IMR-90 (cell line): ENCODE results near the gene CAMKMT. TPM values are rescaled to one million over a fixed set of nuclear protein-coding genes. Genes with fewer than 3 reads are reported as not detected.

Experiments
- ATAC-seq: fragments of 200-7000 bp; cut with Tn5 transposase; 2 replicates; pipeline ENCODE4 v1.9.1; 2020; ENCODE audit warnings: low read depth, mild to moderate bottlenecking, moderate library complexity
- BruUV-seq: library from RNA; stranded (reverse); fragments of 400-500 nt; replicated peaks from 2 replicates; lab custom pipeline; 2021; lab: Mats Ljungman, UMichigan
- CTCF ChIA-PET: fragments of 300-600 bp; formaldehyde crosslinking; extraction: SDS; loops from one replicate; lab custom pipeline; 2021; ENCODE audit warnings: antibody characterized with exemption; lab: Yijun Ruan, JAX
- POLR2A ChIA-PET: fragments of 300-600 bp; sonication (Branson Sonifier 250); formaldehyde crosslinking; loops from one replicate; lab custom pipeline; 2022; ENCODE audit warnings: antibody characterized with exemption; ENCODE audit not compliant: unreplicated experiment; lab: Charles Lee
- DNase-seq: peaks from one replicate; pipeline ENCODE4 v3.0.0; 2013
- H2AFZ ChIP-seq: replicated peaks from 2 replicates; pipeline ENCODE3; 2013; ENCODE audit warnings: low read length, mild to moderate bottlenecking; ENCODE audit not compliant: poor library complexity
- H2AK5ac ChIP-seq: 2 replicates; pipeline ENCODE4 v1.6.1; 2013; ENCODE audit warnings: low read depth, low read length, inconsistent platforms
- H2AK9ac ChIP-seq: replicated peaks from 2 replicates; pipeline ENCODE3; 2013; ENCODE audit warnings: mild to moderate bottlenecking, low read depth, low read length, moderate library complexity; ENCODE audit not compliant: poor library complexity
- H2BK120ac ChIP-seq: 2 replicates; pipeline ENCODE4 v1.6.1; 2013; ENCODE audit warnings: low read depth, low read length, inconsistent platforms
- H2BK15ac ChIP-seq: 3 replicates; pipeline ENCODE4 v1.6.1; 2013; ENCODE audit warnings: low read depth, low read length, inconsistent platforms
- H2BK20ac ChIP-seq: 2 replicates; pipeline ENCODE4 v1.6.1; 2013; ENCODE audit warnings: low read depth, mild to moderate bottlenecking, inconsistent platforms, low read length, moderate library complexity
- H2BK5ac ChIP-seq: 2 replicates; pipeline ENCODE4 v1.6.1; 2013; ENCODE audit warnings: mild to moderate bottlenecking, low read depth, low read length, inconsistent platforms; ENCODE audit not compliant: poor library complexity, severe bottlenecking
- H3K14ac ChIP-seq: replicated peaks from 2 replicates; pipeline ENCODE4 v1.6.1; 2013; ENCODE audit warnings: low read depth, low read length, inconsistent platforms
- H3K18ac ChIP-seq: 2 replicates; pipeline ENCODE4 v1.6.1; 2013; ENCODE audit warnings: low read depth, low read length, control low read depth
- H3K23ac ChIP-seq: 2 replicates; pipeline ENCODE4 v1.6.1; 2013; ENCODE audit warnings: low read depth, low read length, inconsistent platforms
- H3K27ac ChIP-seq: 2 replicates; pipeline ENCODE4 v1.5.1; 2013; ENCODE audit warnings: mild to moderate bottlenecking, control low read depth, low read length; ENCODE audit not compliant: insufficient read depth
- H3K27me3 ChIP-seq: 2 replicates; pipeline ENCODE4 v1.6.1; 2013; ENCODE audit warnings: low read length; ENCODE audit not compliant: control insufficient read depth, insufficient read depth
- H3K36me3 ChIP-seq: 2 replicates; pipeline ENCODE4 v1.6.1; 2013; ENCODE audit warnings: low read length, mixed read lengths; ENCODE audit not compliant: control insufficient read depth, insufficient read depth
- H3K4ac ChIP-seq: 2 replicates; pipeline ENCODE4 v1.6.1; 2013; ENCODE audit warnings: low read depth, low read length, inconsistent platforms
- H3K4me1 ChIP-seq: 2 replicates; pipeline ENCODE4 v1.6.1; 2013; ENCODE audit warnings: low read length, mixed read lengths; ENCODE audit not compliant: control insufficient read depth, insufficient read depth
- H3K4me2 ChIP-seq: 2 replicates; pipeline ENCODE4 v1.6.1; 2013; ENCODE audit warnings: low read depth, mild to moderate bottlenecking, control low read depth, low read length, moderate library complexity
- H3K4me3 ChIP-seq: 2 replicates; pipeline ENCODE4 v1.5.1; 2013; ENCODE audit warnings: low read depth, mild to moderate bottlenecking, control low read depth, low read length, moderate library complexity; ENCODE audit not compliant: insufficient read depth
- H3K56ac ChIP-seq: 2 replicates; pipeline ENCODE4 v1.6.1; 2013; ENCODE audit warnings: low read length, inconsistent platforms; ENCODE audit not compliant: insufficient read depth; ENCODE audit errors: extremely low read depth
- H3K79me1 ChIP-seq, 2 experiments: 2 replicates each; pipeline ENCODE4 v1.6.1; 2013; ENCODE audit warnings: low read length in 2 of 2, inconsistent platforms in 1 of 2, low read depth in 1 of 2
- H3K9ac ChIP-seq: 2 replicates; pipeline ENCODE4 v1.6.1; 2013; ENCODE audit warnings: low read depth, low read length, control low read depth
- H3K9me1 ChIP-seq: 2 replicates; pipeline ENCODE4 v1.6.1; 2013; ENCODE audit warnings: low read length, inconsistent platforms; ENCODE audit not compliant: insufficient read depth
- H3K9me3 ChIP-seq: 2 replicates; pipeline ENCODE4 v1.6.1; 2013; ENCODE audit warnings: low read length; ENCODE audit not compliant: control insufficient read depth, insufficient read depth
- H4K20me1 ChIP-seq: 2 replicates; pipeline ENCODE4 v1.6.1; 2013; ENCODE audit warnings: low read length, inconsistent platforms; ENCODE audit not compliant: insufficient read depth
- H4K5ac ChIP-seq: 2 replicates; pipeline ENCODE4 v1.6.1; 2013; ENCODE audit warnings: mild to moderate bottlenecking, low read depth, low read length, control low read depth
- H4K8ac ChIP-seq, 2 experiments: 2 replicates each; pipeline ENCODE4 v1.6.1; 2013; ENCODE audit warnings: low read depth in 2 of 2, low read length in 2 of 2, control low read depth in 1 of 2, inconsistent platforms in 1 of 2
- H4K91ac ChIP-seq: 2 replicates; pipeline ENCODE4 v1.6.1; 2013; ENCODE audit warnings: low read depth, low read length, inconsistent platforms; ENCODE audit not compliant: insufficient read depth
- BHLHE40 ChIP-seq: fragments of 150-350 bp; IDR thresholded peaks from 2 replicates; pipeline ENCODE4 v1.6.1; 2016; ENCODE audit warnings: mild to moderate bottlenecking, low read depth, low read length
- CHD1 ChIP-seq: IDR thresholded peaks from 2 replicates; pipeline ENCODE4 v1.6.1; 2012; ENCODE audit warnings: low read depth, low read length, improper control_type of control experiment
- CTCF ChIP-seq: conservative IDR thresholded peaks from 2 replicates; pipeline ENCODE4 v1.5.1; 2012; ENCODE audit warnings: mild to moderate bottlenecking, low read depth, low read length, improper control_type of control experiment
- NFE2L2 ChIP-seq: fragments of 150-350 bp; IDR thresholded peaks from 2 replicates; pipeline ENCODE4 v1.6.1; 2016; ENCODE audit warnings: low read depth, mild to moderate bottlenecking, low read length
- RCOR1 ChIP-seq: IDR thresholded peaks from 2 replicates; pipeline ENCODE4 v1.6.1; 2012; ENCODE audit warnings: mild to moderate bottlenecking, low read length, improper control_type of control experiment; ENCODE audit not compliant: insufficient replicate concordance
- dilution Hi-C: fragments of 300-500 bp; cut with HindIII; formaldehyde crosslinking; loops from one replicate; pipeline ENCODE4 v1.14.3; 2018; ENCODE audit warnings: low sequenced_read_pairs; ENCODE audit not compliant: unreplicated experiment
- in situ Hi-C: fragments of 300-500 bp; cut with MboI; formaldehyde crosslinking; loops from 3 replicates; pipeline ENCODE4 v1.14.3; 2019; ENCODE audit warnings: low sequenced_read_pairs, inconsistent platforms, mixed read lengths
- intact Hi-C: fragments of 100-400 bp; cut with micrococcal nuclease; formaldehyde crosslinking; loops from 2 replicates; pipeline ENCODE4 v1.10.0; 2022
- polyA plus RNA-seq, 3 experiments: library from polyadenylated mRNA; depleted of rRNA; stranded (reverse); fragments of >200 nt; gene quantifications; 2 replicates each; pipeline ENCODE4 v1.2.3, GENCODE V29; 2012; ENCODE audit warnings: low replicate concordance in 1 of 3
- total RNA-seq: library from RNA; depleted of rRNA; stranded (reverse); fragments of >200 nt; gene quantifications from 2 replicates; pipeline ENCODE4 v1.2.3, GENCODE V29; 2012

Gene CAMKMT
- total and polyA plus RNA-seq, 2 of the 4 experiments (the other 2 are of a cell fraction), result 4.4 to 6.8 TPM

- no peak overlapping the region for H3K18ac ChIP-seq
- ChIA-PET POLR2A (no interaction called here), CTCF (interaction anchor here (0.6 kb wide), 1 partner anchor 13 kb away, joined by 3 read pairs; no protein-coding TSS in a partner anchor)
- no peaks in the 10 kb centered on the region for H4K20me1 ChIP-seq
- H2AK9ac ChIP-seq, result no peak overlapping the region
- no peaks in the 10 kb centered on the region for H3K36me3 ChIP-seq
- no TSS peak for BruUV-seq
- H3K56ac ChIP-seq, result no peak overlapping the region
- no peak overlapping the region for H3K4ac ChIP-seq
- no peak overlapping the region for H2AK5ac ChIP-seq
- H3K27ac ChIP-seq, result no peak overlapping the region
- no peak overlapping the region for H2BK20ac ChIP-seq
- no peaks in the 10 kb centered on the region for H3K9me3 ChIP-seq
- H3K4me2 ChIP-seq, result no peak overlapping the region
- no peaks in the 10 kb centered on the region for H3K9me1 ChIP-seq
- H3K23ac ChIP-seq, result no peak overlapping the region
- in situ Hi-C loops (no loop called here), intact Hi-C loops (no loop called here), dilution Hi-C loops (no loop called here)
- H2BK5ac ChIP-seq, result no peak overlapping the region
- no peak overlapping the region for H4K5ac ChIP-seq
- no peaks in the 10 kb centered on the region for H3K79me1 ChIP-seq
- no peaks in the 10 kb centered on the region for H3K27me3 ChIP-seq
- H4K91ac ChIP-seq, result no peak overlapping the region
- no peak for TF ChIP-seq BHLHE40
- no peak for TF ChIP-seq NFE2L2
- no peak for TF ChIP-seq RCOR1
- no peak for TF ChIP-seq CTCF
- no peak for TF ChIP-seq CHD1
- ATAC-seq, result no peak
- no peak overlapping the region for H3K14ac ChIP-seq
- no peaks in the 10 kb centered on the region for H3K4me1 ChIP-seq
- no peak overlapping the region for H4K8ac ChIP-seq
- no peak overlapping the region for H3K9ac ChIP-seq
- H2BK15ac ChIP-seq, result no peak overlapping the region
- DNase-seq, result no peak
- H2BK120ac ChIP-seq, result no peak overlapping the region
- H2AFZ ChIP-seq, result no peak overlapping the region
- no peak overlapping the region for H3K4me3 ChIP-seq
These were observed 167.7 kb downstream of the CAMKMT start for GRCh38 chr2:44529448-44529847.
